ENCODE measurements around the gene SUPT6H. TPM values are rescaled to one million over a fixed set of nuclear protein-coding genes. Genes with fewer than 3 reads are reported as not detected.

SUPT6H gene
- total and polyA plus RNA-seq, 2 donors (not counting 3 experiments of a cell fraction or from before 2014, with no cell fraction given) = 33.9 to 79.2 TPM

DNA sequence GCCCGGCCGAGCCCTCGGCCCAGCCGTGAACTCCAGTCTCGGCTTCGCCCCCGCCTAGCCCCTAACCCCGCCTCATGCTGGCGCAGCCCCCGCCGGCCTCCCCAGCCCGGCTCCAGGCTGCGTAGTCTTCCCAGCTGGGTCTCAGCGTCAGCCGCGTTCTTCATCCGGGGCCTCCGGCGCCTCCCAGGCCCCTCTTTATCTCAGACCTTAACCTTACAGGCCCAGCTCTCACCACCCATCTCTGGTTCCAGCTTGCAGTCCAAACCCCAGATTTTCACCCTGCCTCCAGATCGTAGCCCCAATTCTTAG lies 49.7 kb downstream of the SUPT6H start, which contains the start of gene PROCA1:
PROCA1 (minus strand) TSS at position 166 of the 309 bp plus-strand sequence. CDS start 228 bp downstream, outside the sequence.
- H3K79me2 ChIP-seq (ENCODE audit: control insufficient read depth, insufficient read depth, low read length) = peaks cover 4% of the 10 kb centered on the region
- H3K9me1 ChIP-seq (replicated peaks; ENCODE audit: control insufficient read depth, extremely low read depth, insufficient read depth, low read length) = no peaks in the 10 kb centered on the region
- TSS peak; percentile 45 for BruUV-seq (replicated peaks)
- ChIA-PET CTCF (interaction anchor here (0.6 to 5.2 kb wide), 9 partner anchors 8 to 405 kb away, joined by 3 to 21 read pairs (median 5); partner anchors contain the start of genes RPL23A and TLCD1), POLR2A (interaction anchor here (0.5 to 1.6 kb wide), 2 partner anchors 8 to 543 kb away, joined by 3 to 12 read pairs; partner anchors contain the start of gene RPL23A)
- peak within 1 kb of the TSS; percentile 11 for H2AFZ ChIP-seq (ENCODE audit: low read depth, low read length)
- dilution Hi-C loops (cut with MboI; ENCODE audit: extremely low pct_ligation_motif_present, low sequenced_read_pairs) = no loop called here
- H4K20me1 ChIP-seq (replicated peaks; ENCODE audit: control insufficient read depth, extremely low read depth, insufficient read depth, low read length) = no peaks in the 10 kb centered on the region
- TF ChIP-seq, protein P1, sequence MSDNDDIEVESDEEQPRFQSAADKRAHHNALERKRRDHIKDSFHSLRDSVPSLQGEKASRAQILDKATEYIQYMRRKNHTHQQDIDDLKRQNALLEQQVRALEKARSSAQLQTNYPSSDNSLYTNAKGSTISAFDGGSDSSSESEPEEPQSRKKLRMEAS (IDR thresholded peaks at IDR 0.05; ENCODE audit: insufficient read depth, insufficient read length) = no peak
- no peak for TF ChIP-seq EZH2 (IDR thresholded peaks at IDR 0.05; ENCODE audit: borderline replicate concordance, low read depth, low read length, severe bottlenecking)
- TF ChIP-seq POLR2A (IDR thresholded peaks at IDR 0.05; ENCODE audit: low read depth, low read length) = no peak
- TF ChIP-seq POLR2AphosphoS5 (IDR thresholded peaks at IDR 0.05; ENCODE audit: insufficient read depth, low read depth, low read length) = no peak
- no peak for TF ChIP-seq FOS (IDR thresholded peaks at IDR 0.05; ENCODE audit: borderline replicate concordance, insufficient read depth, low read length)
- no peak for TF ChIP-seq GATA2 (IDR thresholded peaks at IDR 0.05; ENCODE audit: insufficient read depth, insufficient read length, low read depth, low read length)
- TF ChIP-seq, protein P2, sequence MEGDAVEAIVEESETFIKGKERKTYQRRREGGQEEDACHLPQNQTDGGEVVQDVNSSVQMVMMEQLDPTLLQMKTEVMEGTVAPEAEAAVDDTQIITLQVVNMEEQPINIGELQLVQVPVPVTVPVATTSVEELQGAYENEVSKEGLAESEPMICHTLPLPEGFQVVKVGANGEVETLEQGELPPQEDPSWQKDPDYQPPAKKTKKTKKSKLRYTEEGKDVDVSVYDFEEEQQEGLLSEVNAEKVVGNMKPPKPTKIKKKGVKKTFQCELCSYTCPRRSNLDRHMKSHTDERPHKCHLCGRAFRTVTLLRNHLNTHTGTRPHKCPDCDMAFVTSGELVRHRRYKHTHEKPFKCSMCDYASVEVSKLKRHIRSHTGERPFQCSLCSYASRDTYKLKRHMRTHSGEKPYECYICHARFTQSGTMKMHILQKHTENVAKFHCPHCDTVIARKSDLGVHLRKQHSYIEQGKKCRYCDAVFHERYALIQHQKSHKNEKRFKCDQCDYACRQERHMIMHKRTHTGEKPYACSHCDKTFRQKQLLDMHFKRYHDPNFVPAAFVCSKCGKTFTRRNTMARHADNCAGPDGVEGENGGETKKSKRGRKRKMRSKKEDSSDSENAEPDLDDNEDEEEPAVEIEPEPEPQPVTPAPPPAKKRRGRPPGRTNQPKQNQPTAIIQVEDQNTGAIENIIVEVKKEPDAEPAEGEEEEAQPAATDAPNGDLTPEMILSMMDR (IDR thresholded peaks at IDR 0.05; ENCODE audit: extremely low read depth in 1 of 2, insufficient read depth in 1 of 2, low read depth in 1 of 2, low read length in 2 of 2) = no peak
- TF ChIP-seq MYC (IDR thresholded peaks at IDR 0.05; ENCODE audit: low read depth, low read length) = no peak
- no peak for TF ChIP-seq JUN (IDR thresholded peaks at IDR 0.05; ENCODE audit: borderline replicate concordance, insufficient read depth, insufficient read length, low read depth)
- peak within 1 kb of the TSS in 2 of 3 experiments; percentile 39 to 55 for H3K4me3 ChIP-seq (replicated peaks in 1 of 3; ENCODE audit: insufficient read depth in 1 of 3, low read depth in 1 of 3, low read length in 3 of 3)
- peaks cover 0 to 11% of the 10 kb centered on the region in 2 experiments for H3K36me3 ChIP-seq (ENCODE audit: control insufficient read depth in 2 of 2, extremely low read depth in 1 of 2, insufficient read depth in 2 of 2, low read length in 2 of 2)
- no peaks in the 10 kb centered on the region for H3K9me3 ChIP-seq (replicated peaks; ENCODE audit: control insufficient read depth, insufficient read depth, low read length)
- no peaks in the 10 kb centered on the region for H3K27me3 ChIP-seq (ENCODE audit: control insufficient read depth in 2 of 2, insufficient read depth in 2 of 2, low read length in 2 of 2)
- H3K27ac ChIP-seq (ENCODE audit: insufficient read depth, low read depth, low read length) = peak within 1 kb of the TSS; percentile 43
- H3K9ac ChIP-seq (replicated peaks; ENCODE audit: extremely low read depth, insufficient read depth, low read length) = peak within 1 kb of the TSS; percentile 61
- peak within 1 kb of the TSS; percentile 65 for H3K4me2 ChIP-seq (ENCODE audit: insufficient read depth, low read length)
- no peak for FAIRE-seq
- no peak for DNase-seq (ENCODE audit: low read depth, low spot score)
- H3K4me1 ChIP-seq (ENCODE audit: control insufficient read depth, extremely low read depth, insufficient read depth, low read length) = peaks cover 12% of the 10 kb centered on the region
- intact Hi-C loops (cut with micrococcal nuclease) = loop anchor here (1.0 to 5.0 kb wide), 2 partner anchors 8 to 49 kb away; partner anchors contain the start of genes RPL23A, SDF2 and SUPT6H

Measured in endothelial cell of umbilical vein (primary cell).